Germinal center (tissue), 1 donor: ENCODE results near the gene GADD45B.

Experiments used
- DNase-seq: peaks from one replicate; pipeline ENCODE4 v3.0.0; 2012; ENCODE audit warnings: mixed read lengths, low spot score

GADD45B gene, protein sequence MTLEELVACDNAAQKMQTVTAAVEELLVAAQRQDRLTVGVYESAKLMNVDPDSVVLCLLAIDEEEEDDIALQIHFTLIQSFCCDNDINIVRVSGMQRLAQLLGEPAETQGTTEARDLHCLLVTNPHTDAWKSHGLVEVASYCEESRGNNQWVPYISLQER

DNA sequence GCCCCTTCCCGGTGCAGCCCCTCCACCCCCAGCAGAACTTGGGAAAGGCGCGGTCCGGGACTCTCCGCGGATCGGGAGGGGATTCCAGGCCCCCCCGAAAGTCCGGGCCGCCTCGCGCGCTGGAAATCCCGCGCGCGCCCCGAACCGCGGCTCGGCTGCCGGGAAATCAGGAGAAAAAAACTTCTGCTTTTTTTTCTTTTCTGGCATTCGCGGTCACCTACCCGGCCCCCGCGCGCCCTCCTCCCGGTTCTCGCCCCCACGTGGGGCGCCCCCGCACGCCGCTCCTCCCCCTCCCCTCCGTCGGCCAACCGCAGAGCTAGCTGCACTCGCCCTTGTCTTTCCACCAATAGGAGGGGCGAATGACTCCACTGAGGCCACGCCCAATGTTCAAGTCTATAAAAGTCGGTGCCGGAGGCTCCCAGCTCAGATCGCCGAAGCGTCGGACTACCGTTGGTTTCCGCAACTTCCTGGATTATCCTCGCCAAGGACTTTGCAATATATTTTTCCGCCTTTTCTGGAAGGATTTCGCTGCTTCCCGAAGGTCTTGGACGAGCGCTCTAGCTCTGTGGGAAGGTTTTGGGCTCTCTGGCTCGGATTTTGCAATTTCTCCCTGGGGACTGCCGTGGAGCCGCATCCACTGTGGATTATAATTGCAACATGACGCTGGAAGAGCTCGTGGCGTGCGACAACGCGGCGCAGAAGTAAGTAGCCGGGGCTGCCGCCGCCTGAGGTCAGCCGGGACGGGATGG lies at the start of gene GADD45B:
GADD45B (plus strand) TSS at position 426 of the 749 bp plus-strand sequence; CDS start at position 658, 232 bp downstream.
- DNase-seq = peak; percentile 100

- peak; percentile 64 for DNase-seq
These were observed 49.1 kb upstream of the GADD45B start for GRCh38 chr19:2426611-2427428.

GRCh38 chr19:2427429-2428320 lies 48.3 kb upstream of the GADD45B start, which contains the start of gene TIMM13:
Gene TIMM13, minus strand, starts transcription at chr19:2427586. Its CDS starts 53 bp downstream, at chr19:2427533.
- DNase-seq = peak; percentile 94

GRCh38 chr19:2428321-2428690 lies 47.6 kb upstream of the GADD45B start:
- DNase-seq = no peak

- DNase-seq = no peak
These were observed 46.9 kb upstream of the GADD45B start for GRCh38 chr19:2428756-2429711.

DNA sequence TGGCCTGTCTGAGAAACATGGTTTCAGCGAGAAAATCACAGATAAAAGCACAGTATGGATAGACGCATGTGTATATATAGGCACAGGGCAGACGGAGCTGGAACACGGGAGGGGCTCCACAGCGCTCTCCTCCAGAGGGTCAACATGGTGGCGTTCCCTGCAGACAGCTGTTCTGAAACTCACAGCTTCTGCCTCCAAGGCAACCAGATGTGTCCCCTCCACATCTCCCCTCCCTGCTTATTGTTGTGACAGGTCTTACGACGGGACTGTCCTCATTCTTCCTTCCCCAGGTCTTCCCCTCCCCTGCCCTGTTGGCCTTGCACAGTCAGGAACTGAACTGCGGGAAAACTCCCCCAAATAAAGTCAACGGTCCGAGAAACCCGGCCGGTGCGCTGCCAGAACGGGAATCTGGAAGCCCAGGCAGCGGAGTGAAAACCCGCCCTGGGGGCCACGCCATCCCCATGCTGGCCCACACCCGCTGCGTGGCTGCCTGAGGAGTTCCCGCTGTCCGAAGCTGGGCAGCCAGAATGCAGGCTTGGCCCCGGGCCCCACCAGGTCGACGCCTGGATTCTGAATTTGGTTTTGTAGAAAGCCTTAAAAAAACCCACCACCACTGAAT lies 45.9 kb upstream of the GADD45B start:
- DNase-seq = no peak

DNA sequence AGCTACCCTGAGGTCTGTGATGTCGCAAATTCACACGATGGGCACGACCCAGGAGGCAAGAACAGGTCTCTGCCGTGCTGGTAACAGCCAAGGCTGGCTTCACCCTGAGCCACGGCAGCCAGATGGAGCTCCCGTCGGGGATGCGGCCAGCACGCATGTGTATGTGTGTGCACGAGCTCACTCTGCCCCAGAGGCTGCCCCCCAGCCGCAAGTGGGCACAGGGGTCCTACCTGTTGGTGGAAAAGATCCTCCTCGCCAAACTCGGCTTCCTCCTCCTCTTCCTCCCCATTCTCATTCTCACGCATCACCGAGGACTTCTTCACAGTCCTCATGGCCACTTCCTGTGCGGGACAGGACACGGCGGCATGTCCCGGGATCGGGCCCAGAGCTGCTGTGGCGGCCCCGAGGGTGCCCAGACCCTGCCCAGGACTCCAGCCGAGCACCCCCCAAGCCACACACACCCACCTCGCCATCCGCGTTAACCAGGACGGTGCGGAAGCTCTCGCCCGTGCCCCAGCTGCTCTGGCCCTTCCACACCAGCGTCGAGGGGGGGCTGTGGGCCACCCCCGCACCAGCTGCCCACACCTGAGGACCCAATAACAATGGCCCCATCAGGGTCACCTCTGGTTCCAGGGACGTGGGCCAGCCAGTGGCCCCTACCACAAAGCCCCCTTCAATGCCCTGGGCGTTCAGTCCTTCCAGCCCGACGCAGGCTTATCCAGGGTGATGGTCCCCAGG lies 44.4 kb upstream of the GADD45B start:
- DNase-seq = no peak

DNA sequence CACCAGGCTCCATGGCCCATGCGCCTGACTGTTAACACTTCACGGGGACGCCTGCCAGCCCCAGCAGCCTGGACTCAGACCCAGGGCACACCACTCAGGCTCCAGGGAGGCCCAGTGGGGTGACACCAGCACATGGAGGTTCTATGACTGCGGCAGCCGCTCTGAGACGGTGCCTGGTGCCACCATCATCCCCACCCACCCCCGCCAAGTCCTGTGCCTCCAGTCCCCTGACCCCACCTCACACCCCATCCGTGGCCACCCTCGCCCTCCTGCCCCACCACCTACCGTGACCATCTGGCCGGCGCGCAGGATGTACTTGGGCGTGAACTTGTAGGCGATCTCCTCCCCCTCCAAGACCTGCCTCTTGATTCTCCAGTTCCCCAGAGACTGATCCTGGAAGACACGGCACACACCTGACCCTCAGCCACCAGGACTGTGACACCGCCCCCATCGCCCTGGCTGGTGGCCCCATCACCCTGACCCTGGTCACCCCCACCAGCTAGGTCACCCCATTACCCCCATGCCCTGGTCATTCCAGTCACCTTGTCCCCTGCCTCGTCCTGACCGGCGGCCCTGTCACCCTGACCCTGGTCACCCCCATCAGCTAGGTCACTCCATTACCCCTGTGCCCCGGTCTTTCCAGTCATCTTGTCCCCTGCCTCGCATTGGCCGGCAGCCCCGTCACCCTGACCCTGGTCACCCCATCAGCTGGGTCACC lies 43.6 kb upstream of the GADD45B start:
- DNase-seq = no peak

DNA sequence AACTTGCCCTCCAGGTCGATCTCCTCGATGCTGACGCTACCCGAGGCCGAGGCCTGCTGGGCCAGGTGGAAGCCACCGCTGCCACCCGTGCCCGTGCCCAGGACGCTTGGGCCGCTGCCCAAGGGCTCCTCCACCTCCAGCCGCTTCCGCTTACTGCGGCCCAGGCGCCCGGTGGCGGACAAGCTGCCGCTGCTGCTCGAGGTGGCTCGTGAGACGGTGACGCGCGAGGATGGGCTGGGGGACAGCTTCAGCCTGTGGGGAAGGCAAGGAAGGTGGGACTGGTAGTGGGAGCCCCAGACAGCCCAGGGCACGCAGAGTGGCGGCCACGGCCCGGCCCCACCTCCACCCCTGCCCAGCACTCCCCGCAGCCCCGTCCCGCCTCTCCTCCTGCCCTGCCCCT lies 42.1 kb upstream of the GADD45B start:
- DNase-seq = no peak

DNA sequence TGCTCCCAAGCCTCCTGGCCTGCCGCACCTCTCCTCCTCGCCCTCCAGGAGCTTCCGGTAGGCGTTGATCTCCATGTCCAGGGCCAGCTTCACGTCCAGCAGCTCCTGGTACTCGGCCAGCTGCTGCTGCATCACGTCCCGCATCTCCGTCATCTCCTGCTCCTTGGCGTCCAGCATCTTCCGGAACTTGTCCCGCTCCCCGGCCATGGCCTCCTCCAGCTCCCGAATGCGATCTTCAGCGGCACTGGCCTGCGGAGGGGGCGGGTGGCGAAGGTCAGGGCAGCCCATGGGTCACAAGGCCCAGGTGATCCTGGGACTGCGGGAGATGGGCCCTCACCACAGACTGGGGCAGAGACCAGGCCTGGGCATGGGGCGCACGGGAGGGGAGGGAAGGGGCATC lies 41.7 kb upstream of the GADD45B start:
- no peak for DNase-seq

DNA sequence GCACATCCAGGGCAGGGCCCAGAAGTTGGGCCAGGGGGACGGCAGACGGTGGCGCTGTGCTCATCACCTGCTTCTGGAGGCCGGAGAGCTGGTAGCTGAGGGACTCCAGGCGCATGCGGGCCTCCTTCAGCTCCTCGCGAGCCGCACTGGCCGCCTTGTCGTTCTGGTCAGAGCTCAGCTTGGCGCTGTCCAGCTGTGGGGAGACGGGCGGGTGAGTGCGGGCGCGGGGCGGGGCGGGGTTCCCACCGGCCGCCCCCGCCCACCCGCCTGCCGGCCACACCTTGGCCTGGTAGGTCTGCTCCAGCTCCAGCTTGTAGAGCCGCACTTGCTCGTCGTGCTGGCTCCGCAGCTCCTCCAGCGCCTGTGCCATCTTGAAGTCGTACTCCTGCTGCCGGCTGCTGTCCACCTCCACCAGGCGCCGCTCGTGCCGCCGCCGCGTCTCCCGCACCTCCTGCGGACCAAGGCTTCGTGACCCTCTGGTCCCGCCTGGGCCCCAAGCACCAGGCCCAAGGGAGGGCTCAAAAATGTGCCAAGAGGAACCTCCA lies 41.1 kb upstream of the GADD45B start:
- no peak for DNase-seq

DNA sequence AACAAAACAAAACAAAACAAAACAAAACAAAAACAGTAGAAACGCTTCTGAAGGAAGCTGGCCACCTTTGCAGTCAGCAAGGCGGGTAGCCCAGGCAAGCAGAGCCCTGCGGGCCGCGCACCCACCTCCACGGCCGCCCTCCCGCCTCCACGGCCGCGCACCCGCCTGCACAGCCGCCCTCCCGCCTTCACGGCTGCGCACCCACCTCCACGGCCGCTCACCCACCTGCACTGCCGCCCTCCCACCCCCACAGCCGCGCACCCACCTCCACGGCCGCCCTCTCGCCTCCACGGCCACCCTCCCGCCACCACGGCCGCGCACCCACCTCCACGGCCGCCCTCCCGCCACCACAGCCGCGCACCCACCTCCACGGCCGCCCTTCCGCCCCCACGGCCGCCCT lies 39.5 kb upstream of the GADD45B start:
- no peak for DNase-seq

- DNase-seq = no peak
These were observed 39.0 kb upstream of the GADD45B start for GRCh38 chr19:2436926-2437325.

DNA sequence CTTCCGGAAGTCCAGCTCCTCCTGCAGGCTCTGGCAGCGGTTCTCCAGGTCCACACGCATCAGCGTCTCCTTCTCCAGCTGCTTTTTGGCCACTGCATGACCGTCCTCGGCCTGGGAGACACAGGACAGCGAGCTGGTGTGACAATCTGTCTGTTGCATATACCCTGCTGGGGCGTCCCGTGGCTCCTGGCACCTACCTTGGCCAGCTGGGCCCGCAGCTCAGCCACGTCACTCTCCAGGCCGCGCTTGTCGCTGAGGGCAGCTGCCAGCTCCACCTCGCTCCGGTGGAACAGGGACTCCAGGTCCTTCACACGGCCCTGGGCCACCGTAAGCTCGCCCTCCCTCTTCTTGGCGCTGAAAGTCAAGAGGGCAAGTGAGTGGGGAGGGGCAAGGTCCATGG lies 37.7 kb upstream of the GADD45B start:
- no peak for DNase-seq

- no peak for DNase-seq
These were observed 35.4 kb upstream of the GADD45B start for GRCh38 chr19:2440515-2440914.

DNA sequence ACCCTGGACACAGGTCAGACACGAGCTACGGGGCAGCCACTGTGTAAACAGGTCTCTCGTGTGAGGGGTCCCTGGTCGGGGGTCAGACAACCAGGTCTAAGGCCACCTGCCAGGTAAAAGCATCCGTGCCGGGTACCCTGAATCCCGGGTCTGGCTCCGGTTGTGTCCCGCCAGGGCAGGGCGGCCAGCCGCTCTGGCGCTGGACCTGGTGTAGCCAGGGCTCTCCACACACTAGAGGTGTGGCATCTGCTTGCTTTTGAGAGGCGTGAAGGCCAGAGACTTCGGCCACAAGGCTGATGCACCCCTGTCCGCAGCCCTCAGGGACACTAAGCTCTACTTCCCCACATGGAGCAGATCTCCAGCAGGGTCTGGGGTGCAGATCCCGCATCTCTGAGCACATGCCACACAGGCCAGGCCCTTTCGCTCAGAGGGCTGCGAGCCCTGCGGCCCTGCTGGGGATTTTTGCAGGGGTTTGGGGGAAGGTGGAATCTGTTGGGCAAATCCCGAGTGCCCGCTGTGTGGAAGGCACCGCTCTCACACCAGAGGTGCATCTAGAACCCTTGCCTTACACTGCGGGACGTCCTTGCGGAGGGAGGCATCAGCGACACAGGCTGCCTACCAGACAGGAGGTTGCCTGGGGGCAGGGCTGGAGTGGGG lies 34.7 kb upstream of the GADD45B start:
- no peak for DNase-seq

GRCh38 chr19:2443116-2443784 lies 32.7 kb upstream of the GADD45B start:
- no peak for DNase-seq
